Heart left ventricle (tissue), 13 donors: ENCODE measurements around the gene CRLF1.

Experiments used
- CTCF ChIP-seq, 12 donors: fragments of 200-600 bp; sonication (generic) in 4 of 12; IDR thresholded peaks; one replicate each; pipeline versions ENCODE4 v1.5.0 to v1.8.0; 2018 to 2022; ENCODE audit warnings: antibody characterized with exemption in 12 of 12, mild to moderate bottlenecking in 5 of 12
- POLR2A ChIP-seq, 2 donors: fragments of 450-650 bp; IDR thresholded peaks; one replicate each; pipeline ENCODE4 v1.6.1; 2017; ENCODE audit warnings: antibody characterized with exemption in 2 of 2, mild to moderate bottlenecking in 2 of 2, moderate library complexity in 2 of 2
- donor health status: ischemic (EF 13 %, LVEDD 7.1; RV severe dilation, severe dysfunction).
- donor health status: DM: no; HTN: yes; CAD: no.
- donor health status: DM: no; HTN: no; CAD: no.
- donor health status: ischemic (EF 25% LVEDD 6.9; RV normal size, moderate dysfunction).
- donor health status: ischemic (EF 25% LVEDD 5.7; RV mildly dilated, moderate dysfunction).
- donor health status: ischemic (EF 35%, LVEDD 5.7; RV mildly dilated, moderate dysfunction).
- donor health status: nonischemic (EF 11% LVEDD 7.7; RV severe dilation, severe dysfunction).
- donor health status: DM: yes; HTN: yes; CAD: no.
- donor health status: PGD.
- donor health status: ischemic (EF 29% LVEDD 5.4; RV normal size, mild dysfunction).
- donor health status: nonischemic (EF 23%, LVEDD 6.1; RV moderate dilation, normal function).

- no peak for TF ChIP-seq CTCF (IDR thresholded peaks at IDR 0.05)
- no peak for TF ChIP-seq POLR2A (IDR thresholded peaks at IDR 0.05)
Measured at GRCh38 chr19:18650021-18650390, 43.4 kb upstream of the CRLF1 start.
